ENCODE results near the gene EHBP1.

- TF ChIP-seq CTCF (conservative IDR thresholded peaks at IDR 0.05 in 1 of 2, IDR thresholded peaks at IDR 0.05 in 1 of 2; ENCODE audit: low read depth in 1 of 2, low read length in 2 of 2): no peak
- TF ChIP-seq EZH2 (IDR thresholded peaks at IDR 0.05; ENCODE audit: low read length, missing control alignments): no peak
These were observed 360.8 kb downstream of the EHBP1 start for GRCh38 chr2:63066265-63066664.

All from fibroblast of lung (primary cell).